IPS-NIHi7 (cell line): ENCODE measurements around the gene HRK.
A peak's percentile ranks its signal among the peaks of the same experiment; 100 is the strongest.

ENCODE experiments used
- DNase-seq: peaks from one replicate; pipeline ENCODE4 v3.0.0; 2012; ENCODE audit warnings: mixed read lengths; ENCODE audit errors: extremely low spot score

The HRK gene

DNA sequence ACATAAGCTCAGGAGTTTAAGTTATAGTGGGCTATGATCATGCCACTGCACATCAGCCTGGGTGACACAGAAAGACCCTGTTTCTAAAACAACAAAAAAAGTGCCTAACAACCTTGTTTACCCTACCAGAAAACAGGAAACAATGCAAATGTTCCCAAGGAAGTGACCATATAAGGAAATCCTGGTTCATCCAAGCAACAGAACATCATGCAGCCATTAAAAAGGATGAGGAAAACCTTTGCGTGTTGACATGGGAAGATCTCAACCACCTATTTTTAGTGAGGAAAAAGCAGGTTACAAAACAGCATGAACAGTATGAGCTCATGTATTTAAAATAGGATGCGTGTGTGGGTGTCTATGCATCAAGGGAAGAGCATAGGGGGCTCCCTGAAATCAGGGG lies 13.7 kb downstream of the HRK start:
- no peak for DNase-seq

DNA sequence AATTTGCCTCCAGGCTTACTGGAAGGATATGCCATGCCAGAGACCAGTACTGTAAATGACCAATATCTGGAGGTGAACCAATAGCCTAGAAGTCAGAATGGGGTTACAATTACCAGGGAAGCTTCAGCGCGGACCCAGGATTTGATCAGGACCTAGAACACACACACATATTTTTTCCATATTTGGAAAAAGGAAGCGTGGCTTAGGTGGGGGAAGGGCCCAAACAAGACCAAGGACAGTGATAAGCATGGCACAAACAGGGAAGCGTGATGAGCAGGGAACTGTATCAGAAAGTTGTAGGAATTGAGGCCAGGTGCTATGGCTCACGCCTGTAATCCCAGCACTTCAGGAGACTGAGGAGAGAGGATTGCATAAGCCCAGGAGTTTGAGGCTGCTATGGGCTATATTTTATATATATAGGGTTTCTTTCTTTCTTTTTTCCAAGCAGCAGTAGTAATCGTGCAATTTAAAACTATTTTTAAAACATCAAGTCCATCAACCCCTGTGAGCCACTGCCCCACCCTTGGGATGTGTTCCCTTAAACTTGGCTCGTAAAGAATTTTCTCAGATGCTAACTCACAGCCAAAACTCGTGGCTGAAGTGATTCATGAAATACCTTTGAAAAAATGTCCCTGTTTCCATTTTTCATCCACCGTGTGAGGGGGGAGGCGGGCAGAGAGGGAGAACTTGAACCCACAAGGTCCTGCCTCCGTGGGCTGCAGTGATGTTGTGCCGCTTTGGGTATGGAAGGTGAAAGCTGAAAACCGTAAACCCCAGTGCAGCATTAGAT lies 16.7 kb downstream of the HRK start:
- DNase-seq = no peak

DNA sequence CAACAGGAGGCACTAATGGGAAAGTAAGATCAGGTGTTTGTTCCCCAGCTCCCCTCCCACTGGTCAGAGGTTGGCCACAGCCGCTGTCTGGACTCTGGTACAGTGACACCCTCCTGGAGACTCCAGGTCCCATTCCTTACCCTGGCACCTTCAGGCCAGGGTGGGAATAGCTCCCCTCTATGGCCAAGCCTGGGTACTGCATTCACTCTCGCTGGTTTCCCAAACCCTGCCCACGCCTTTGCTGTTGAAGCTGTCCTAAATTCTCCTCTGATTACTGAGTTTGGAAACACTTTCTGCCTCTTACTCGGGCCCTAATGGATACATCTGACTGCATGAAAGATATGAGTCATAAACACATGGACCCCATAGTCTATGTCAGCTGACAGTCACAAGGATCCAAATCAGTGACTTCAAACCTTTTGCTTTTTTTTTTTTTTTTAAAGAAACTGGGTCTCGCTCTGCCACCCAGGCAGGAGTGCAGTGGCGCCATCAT lies 17.9 kb downstream of the HRK start:
- peak; percentile 84 for DNase-seq

DNA sequence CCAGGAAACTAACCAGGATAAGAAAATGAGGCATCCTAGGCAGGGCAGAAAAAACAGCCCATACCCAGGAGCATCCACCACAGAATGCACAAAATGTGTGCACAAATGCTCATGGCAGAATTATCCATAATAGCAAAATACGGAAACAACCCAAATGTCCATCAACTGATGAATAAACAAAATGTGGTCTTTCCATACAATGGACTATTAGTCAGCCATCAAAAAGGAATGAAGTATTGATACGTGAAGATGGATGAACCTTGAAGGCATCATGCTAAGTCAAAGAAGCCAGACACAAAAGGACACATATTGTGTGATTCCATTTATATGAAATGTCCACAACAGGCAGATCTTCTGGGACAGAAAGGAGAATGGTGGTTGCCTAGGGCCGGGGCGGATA lies 19.1 kb downstream of the HRK start:
- no peak for DNase-seq

DNA sequence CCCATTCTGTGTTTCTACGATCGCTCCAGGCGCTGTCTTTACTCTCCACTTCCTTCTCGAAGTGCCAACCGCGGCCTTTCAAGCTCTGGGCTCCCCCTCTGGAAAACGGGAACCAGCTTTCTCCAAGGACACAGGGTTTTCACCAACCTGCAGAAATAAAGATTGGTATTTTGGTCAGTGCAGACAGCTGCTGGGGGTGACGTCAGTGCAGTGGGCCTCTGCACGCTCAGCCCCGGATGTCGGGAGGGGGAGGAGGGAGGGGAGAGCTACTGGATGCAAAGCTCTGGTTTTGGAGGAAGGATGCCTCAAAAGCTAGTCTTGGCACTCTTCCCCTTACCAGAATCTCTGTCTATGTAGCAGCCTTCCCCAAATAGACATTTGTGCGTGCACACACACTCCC lies 19.9 kb downstream of the HRK start:
- DNase-seq = no peak

DNA sequence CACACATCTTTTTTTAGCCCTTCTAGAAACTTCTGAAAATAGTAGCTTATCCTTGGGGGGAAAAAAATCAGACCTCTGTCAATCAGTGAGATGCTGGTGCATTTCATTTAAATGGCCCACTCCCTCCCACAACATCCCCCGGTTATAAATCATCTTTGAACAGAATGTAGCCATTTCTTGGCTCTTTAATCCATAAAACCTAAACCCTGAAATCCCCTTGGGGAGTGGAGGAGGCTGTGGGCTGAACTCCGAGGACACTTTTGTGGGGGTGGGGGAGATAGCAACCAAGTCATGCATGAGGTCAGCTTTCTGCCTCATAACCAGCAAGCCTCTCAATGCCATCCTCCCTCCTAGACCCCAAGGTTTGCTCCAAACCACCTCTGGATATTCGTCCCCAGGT lies 21.0 kb downstream of the HRK start:
- no peak for DNase-seq

DNA sequence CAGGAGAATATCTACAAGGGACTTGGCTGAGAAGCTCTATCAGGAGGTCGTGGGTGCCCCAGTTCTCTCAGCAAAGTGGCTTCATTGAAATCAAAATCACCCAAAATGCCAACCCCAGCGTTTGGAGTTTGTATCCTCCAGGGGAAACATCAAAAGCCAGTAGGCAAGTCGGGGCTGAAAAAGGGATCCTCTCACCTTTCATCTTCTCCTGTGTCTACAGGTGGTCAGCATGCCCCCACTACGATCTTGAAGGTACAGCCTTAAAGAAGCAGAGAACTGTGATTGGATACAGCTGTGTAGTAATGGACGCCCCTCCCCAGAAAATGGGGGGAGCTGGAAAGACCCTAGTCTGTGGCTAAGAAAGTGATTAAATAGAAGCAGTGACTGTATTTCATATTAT lies 22.2 kb downstream of the HRK start:
- DNase-seq = no peak

DNA sequence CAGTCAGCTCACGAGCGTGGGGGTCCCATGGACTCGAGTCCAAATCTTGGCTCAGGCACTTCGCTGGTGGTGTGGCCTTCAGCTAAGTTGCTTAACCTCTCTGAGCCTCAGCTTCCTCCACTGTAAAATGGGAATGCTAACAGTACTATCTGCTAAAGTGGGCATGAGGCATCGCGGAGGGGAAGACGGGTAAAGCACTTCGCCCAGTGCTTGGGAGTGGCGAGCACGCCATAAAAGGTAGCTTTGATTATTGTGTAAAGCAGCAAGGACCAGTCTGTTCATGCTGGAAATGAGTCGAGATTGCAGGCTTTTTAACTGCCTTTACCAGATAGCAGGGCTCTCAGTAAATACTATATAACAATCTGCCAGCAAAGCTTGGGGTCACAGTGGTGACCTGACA lies 24.5 kb downstream of the HRK start:
- no peak for DNase-seq

DNA sequence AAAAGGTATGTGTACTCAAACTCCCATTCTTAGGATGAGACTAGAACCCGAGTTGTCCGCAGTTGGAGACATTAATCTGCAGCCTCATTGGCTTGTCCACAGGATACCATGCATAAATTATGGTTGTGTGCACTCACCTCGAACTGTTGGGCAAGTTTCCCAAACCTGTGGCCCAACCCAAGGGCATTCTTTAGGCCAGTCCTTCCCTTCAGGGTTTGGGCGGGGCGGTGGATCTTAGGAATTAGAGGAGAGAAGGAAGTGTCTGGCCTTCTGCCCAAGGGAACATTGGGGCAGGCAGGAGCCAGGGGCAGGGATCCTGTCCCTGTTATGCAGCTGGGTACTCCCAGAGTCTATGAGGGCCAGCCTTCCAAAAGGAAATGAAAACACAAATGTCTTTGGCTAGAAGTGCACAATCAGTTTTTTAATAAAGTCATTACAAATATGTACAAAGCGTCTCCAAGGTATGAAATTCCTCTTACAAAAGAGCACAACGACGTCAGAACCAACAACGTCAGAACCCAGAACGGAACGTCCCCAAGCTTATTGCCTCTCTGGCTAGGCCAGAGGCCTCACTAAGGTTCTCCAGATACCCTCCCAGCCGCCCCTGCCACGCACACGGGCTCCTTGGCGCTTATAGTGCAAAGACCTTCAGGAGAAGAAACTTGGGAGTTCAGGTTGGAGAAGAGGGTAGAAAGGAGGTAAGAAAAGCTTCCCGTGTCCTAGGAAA lies 25.3 kb downstream of the HRK start:
- DNase-seq = no peak

DNA sequence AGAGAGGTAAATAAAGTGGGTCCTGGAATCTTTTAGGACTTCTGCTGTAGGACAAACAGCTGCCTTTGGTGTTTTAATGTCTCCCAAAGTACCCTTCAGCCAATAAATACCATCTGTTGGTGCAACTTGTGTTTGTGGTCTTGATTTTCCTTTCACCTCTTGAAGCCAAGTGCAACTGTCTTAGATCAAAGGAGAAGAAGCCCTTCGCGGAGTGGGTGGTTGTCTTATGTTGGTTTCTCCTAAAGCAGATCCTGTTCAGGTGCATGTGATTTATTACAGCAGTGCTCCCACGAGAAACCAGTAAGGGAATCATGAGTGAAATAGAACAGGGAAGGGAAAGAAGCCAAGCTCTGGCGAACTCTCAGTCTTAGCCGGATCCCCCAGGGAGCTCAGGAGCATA lies 27.7 kb downstream of the HRK start:
- no peak for DNase-seq

DNA sequence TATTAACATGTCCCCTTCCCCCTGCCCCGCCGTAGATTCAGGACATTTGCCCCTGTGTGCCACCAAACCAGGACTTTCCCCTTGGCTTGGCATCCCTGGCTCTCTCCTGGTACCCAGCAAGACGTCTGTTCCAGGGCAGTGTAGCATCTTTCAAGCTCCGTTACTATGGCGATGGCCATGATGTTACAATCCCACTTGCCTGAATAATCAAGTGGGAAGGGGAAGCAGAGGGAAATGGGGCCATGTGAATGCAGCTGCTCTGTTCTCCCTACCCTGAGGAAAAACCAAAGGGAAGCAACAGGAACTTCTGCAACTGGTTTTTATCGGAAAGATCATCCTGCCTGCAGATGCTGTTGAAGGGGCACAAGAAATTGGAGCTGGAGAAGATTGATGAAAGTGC lies 28.9 kb downstream of the HRK start:
- no peak for DNase-seq

DNA sequence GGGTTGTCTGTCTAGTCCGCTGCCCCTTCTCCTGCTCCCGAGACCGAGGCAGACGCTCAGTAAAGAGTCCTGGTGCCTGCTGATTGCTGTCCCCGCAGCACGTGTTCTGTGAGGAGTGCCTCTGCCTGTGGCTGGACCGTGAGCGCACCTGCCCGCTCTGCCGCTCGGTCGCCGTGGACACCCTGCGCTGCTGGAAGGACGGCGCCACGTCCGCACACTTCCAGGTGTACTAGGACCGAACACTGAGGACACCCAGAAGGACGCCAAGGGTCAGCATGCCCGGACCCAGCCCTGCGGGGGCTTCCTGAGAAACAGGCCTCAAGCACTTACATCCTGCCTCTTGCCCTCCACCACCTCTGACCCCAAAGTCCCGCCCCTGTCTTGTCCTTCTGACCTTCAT lies 32.0 kb downstream of the HRK start:
- DNase-seq = no peak

DNA sequence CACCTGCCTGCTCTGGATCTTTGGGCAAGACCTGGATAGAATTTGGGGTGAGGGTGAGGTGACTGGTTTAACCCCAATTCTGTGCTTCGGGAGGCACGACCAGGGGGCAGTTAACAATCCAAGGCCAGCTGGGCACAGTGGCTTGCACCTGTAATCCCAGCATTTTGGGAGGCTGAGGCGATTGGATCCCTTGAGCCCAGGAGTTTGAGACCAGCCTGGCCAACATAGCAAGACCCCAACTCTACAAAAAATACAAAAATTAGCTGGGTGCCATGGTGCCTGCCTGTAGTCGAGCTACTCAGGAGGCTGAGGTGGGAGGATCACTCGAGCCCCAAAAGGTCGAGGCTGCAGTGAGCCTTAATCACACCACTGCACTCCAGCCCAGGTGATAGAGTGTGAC lies 38.2 kb downstream of the HRK start:
- DNase-seq = no peak

DNA sequence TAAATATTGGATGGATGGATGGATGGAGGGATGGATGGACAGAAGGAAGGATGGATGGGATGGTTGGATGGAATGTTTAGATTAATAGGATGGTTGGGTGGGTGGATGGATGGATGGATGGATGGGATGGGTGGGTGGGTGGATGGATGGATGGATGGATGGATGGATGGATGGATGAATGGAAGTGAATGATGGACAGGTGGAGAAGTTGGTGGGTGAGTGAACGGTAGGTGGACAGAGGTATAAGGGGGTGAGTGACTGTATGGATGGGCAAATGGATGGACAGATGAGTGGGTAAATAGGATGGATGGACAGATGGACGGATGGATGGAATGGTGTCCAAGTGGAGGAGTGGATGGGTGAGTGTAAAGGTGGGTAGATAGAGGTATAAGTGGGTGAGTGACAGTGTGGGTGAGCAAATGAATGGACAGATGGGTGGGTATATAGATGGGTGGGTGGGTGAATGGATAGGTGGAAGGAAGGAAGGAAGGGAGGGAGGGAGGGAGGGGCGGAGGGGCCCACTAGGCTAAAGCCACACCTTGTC lies 41.9 kb downstream of the HRK start:
- no peak for DNase-seq

DNA sequence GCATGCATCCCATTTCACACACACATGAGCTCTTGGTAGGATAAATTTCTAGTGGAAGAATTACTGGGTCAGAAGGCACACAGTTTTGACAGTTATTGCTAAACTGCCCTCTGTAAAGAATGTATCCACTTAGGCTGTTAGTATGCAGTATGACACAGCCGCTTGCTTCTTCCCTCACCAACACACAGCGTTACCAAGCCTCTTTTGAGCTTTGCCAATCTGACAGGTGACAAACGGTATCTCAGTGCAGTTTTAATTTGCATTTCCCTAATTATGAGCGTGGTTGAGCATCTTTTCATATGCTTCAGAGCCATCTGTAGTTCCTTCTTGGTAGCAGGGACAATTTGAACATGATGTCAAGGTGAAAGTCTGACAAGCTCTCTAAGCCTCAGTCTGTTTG lies 42.9 kb downstream of the HRK start:
- no peak for DNase-seq

DNA sequence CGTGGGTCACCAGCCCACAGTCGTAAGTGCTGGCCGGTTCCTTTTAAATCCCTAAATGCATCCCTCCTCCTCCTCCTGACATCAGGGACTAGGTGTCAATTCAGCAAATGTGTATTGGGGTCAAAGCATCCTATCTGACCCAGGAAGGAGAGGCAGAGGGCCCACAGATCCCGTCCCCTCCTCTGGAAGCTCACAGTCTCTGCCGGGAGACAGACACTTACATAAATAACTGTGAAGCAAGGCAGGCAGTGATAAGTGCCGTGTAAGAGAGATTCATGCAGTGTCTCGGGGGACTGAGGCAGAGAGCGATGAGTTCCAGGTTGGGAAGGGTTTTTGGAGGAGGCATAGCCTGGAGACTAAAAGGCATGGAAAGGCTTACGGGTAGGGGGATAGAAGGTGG lies 44.1 kb downstream of the HRK start:
- no peak for DNase-seq

DNA sequence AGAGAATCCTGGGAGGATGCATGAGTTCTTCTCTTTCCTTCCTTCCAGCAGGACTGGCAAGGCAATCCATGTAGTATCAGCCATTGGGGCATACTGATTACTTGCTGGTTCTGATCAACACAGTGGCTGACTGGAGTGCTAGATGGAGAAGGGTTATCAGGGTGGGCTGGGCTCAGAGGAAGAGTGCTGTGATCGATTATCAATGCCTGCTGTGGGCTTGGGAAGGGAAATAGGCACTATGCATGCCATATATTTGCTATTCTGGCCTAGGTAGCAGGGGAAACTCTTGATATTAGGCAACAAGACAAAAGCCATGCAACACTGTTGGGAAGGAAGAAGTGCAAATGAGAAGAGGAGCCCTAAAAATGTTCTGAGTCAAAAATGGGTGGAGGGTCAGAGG lies 45.8 kb downstream of the HRK start:
- no peak for DNase-seq

DNA sequence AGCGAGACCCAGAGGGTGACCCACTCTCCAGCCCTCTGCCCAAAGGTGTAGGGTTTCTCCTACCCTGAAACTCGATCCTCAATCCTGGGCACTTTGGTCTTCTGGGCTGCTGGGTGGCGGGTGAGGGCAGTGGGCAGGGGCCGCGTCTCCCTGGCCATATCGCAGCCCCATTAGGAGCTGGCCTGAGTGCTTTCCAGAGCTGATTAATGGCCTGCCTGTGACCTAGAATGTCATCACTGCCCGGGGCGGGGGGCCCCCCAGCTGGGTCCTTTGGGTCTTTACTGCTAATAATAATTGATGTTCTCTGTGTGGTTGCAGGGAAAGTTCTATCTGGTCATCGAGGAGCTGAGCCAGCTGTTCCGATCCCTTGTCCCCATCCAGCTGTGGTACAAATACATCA lies 47.8 kb downstream of the HRK start:
- DNase-seq = no peak

DNA sequence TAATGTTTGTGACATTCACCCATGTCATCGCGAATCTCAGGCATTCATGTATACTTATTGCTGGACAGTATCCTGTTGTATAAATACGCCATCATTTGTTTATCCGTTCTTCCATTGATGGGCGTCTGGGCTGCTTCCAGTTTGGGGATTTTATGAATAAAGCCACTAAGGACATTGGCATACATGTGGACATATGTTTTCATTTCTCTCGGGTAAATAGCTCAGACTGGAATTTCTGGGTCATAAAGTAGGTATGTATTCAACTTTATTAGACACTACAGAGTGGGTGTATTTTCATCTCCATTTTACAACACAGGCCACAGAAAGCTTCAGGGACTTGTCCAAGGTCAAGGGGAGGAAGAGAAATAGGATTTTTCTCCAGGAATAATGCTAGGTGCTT lies 48.9 kb downstream of the HRK start:
- no peak for DNase-seq

DNA sequence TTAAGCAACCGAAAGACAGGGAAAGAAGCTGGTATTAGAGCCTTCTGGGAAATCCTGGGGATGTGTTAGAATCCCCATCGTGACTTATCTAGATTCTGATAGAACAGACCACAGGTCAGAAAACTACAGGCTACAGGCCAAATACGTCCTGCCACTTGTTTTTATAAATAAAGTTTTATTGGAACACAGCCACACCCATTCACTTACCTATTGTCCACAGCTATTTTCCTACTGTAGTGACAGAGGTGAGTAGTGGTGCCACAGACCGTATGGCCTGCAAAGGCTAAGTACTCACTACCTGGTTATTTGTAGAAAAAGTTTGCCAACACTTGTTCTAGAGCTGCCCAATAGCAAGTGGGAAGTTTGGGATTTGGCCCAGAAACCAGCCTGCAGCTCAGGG lies 53.8 kb downstream of the HRK start:
- DNase-seq = no peak

DNA sequence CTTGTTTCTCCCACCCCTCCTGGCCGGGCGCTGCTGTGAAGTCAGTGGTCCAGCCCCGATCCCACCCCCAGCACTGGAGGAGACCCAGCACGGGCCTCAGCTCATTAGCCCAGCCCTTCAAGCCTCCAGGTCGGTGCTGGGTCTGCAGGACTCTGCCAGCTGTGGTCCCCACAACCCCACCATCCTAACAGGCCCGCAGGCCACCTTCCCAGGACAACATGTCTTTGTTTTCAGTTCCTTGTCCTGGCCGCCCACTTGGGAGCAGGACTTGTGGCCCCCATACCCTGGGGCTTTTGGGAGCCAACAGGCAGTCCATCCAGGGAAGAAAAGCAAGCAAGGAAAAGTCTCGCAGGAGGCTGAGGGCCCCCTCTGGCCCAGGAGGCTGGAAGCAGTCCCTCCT lies 60.0 kb downstream of the HRK start:
- no peak for DNase-seq

DNA sequence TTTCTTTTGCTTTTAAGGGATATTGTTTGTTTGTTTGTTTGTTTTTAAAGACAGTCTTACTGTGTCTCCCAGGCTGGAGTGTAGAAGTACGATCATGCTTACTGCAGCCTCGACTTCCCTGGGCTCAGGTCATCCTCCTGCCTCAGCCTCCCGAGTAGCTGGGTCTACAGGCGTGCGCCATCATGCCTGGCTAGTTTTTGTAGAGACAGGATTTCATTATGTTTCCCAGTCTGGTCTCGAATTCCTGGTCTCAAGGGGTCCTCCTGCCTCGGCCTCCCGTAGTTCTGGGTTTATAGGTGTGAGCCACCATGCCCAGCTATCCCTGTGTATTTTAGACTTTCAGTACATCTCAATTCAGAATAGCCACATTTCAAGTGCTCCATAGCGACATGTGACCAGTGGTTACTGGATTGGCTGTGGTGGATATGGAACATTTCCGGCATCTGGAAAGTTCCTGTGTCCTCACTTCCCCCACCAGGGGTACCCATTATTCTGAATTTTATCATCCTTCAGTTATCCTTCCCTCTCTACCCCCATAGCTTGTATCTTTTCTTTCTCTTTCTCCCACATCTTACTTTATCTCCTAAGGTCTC lies 61.1 kb downstream of the HRK start:
- DNase-seq = no peak
